Upper lobe of right lung (tissue), 1 donor: ENCODE results near the gene MYLK. TPM values are rescaled to one million over a fixed set of nuclear protein-coding genes. Genes with fewer than 3 reads are reported as not detected.

Experiments
- ATAC-seq: fragments of 200-7000 bp; cut with Tn5 transposase; one replicate; pipeline ENCODE4 v1.9.1; 2020; ENCODE audit warnings: mild to moderate bottlenecking, moderate library complexity
- DNase-seq: peaks from one replicate; pipeline ENCODE4 v3.0.0-alpha.2; 2020
- H3K27ac ChIP-seq: fragments of 200-600 bp; one replicate; pipeline ENCODE4 v1.8.0; 2022
- H3K27me3 ChIP-seq: fragments of 200-600 bp; one replicate; pipeline ENCODE4 v1.8.0; 2022; ENCODE audit warnings: mild to moderate bottlenecking
- H3K36me3 ChIP-seq: fragments of 200-600 bp; one replicate; pipeline ENCODE4 v1.8.0; 2022
- H3K4me1 ChIP-seq: fragments of 200-600 bp; one replicate; pipeline ENCODE4 v1.8.0; 2022
- H3K4me3 ChIP-seq: fragments of 200-600 bp; one replicate; pipeline ENCODE4 v1.8.0; 2022; ENCODE audit warnings: mild to moderate bottlenecking
- H3K9me3 ChIP-seq: fragments of 200-600 bp; one replicate; pipeline ENCODE4 v1.8.0; 2022
- CTCF ChIP-seq: fragments of 200-600 bp; IDR thresholded peaks from one replicate; pipeline ENCODE4 v1.8.0; 2022; ENCODE audit warnings: antibody characterized with exemption
- intact Hi-C: fragments of 100-400 bp; cut with DNase I; formaldehyde crosslinking; loops from one replicate; pipeline ENCODE4 v1.11.0; 2022
- total RNA-seq: library from RNA; stranded (reverse); fragmentation: NEBNext Ultra II Directional; extraction: Animal tissue kit (Norgen Biotek cat#: 25700); gene quantifications from one replicate; pipeline ENCODE4 v1.2.1, GENCODE V29; 2021
- donor health status: DM: no; HTN: yes; CAD: no; lungs with severe emphysema.

MYLK gene
- total RNA-seq, 1 donor from 2014 or later: 248 TPM

- no peaks in the 10 kb centered on the region for H3K9me3 ChIP-seq
- peaks cover 9% of the 10 kb centered on the region for H3K4me1 ChIP-seq
- no peak for TF ChIP-seq CTCF
- no peaks in the 10 kb centered on the region for H3K36me3 ChIP-seq
- H3K27ac ChIP-seq: no peak overlapping the region
- H3K4me3 ChIP-seq: no peak overlapping the region
- DNase-seq (no peak), ATAC-seq (no peak)
- H3K27me3 ChIP-seq: no peaks in the 10 kb centered on the region
- intact Hi-C loops: no loop called here
Observed at GRCh38 chr3:123813876-123814275, 70.3 kb downstream of the MYLK start.

DNA sequence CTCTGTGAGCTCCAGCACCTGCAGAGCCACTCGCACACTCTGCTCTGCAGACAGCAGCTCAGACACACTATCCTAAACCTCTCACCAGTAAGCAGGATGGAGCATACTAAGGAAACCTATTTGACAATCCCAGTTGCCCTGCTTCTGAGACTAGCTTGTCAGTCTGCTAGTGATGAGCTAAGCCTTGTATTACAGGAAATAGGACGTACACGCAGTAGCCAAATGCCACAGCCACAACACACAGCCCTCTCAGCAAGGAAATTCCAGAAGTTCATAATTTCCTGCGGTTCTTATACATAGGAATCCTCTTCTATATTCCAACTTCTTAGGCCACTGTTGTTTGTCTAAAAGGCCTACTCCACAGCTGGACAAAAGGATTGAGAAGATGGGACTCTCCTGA, 74.5 kb downstream of the MYLK start:
- intact Hi-C loops: no loop called here
- no peak for TF ChIP-seq CTCF
- DNase-seq (no peak), ATAC-seq (no peak)
- no peaks in the 10 kb centered on the region for H3K27me3 ChIP-seq
- H3K27ac ChIP-seq: no peak overlapping the region
- H3K9me3 ChIP-seq: no peaks in the 10 kb centered on the region
- H3K36me3 ChIP-seq: no peaks in the 10 kb centered on the region
- no peak overlapping the region for H3K4me3 ChIP-seq
- H3K4me1 ChIP-seq: peaks cover 4% of the 10 kb centered on the region

DNA sequence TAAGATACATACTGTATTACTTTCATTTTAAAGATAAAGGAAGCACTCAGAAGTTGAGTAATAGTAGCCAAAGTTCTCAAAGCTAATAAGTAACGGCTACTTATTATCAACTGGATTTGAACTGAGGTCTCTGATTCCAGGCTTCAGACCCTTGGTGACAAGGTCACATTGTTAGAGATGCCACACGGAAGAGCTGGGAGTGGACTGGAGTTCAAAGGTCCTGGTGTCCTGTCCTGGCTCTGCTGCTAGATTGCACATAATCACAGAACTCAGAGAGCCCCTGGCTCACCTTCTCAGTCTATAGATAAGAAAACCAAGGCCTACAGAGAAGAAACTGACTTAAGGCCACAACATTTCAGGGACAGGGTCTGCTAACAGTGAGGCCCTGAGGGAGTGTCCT, 75.3 kb downstream of the MYLK start:
- intact Hi-C loops: no loop called here
- Histone ChIP-seq H3K36me3 (no peaks in the 10 kb centered on the region), H3K9me3 (no peaks in the 10 kb centered on the region), H3K4me1 (peaks cover 4% of the 10 kb centered on the region), H3K4me3 (no peak overlapping the region), H3K27me3 (no peaks in the 10 kb centered on the region), H3K27ac (no peak overlapping the region)
- TF ChIP-seq CTCF: no peak
- DNase-seq (no peak), ATAC-seq (no peak)

- Histone ChIP-seq H3K27me3 (no peaks in the 10 kb centered on the region), H3K9me3 (no peaks in the 10 kb centered on the region), H3K4me1 (peaks cover 4% of the 10 kb centered on the region), H3K4me3 (no peak overlapping the region), H3K27ac (no peak overlapping the region), H3K36me3 (no peaks in the 10 kb centered on the region)
- no peak for TF ChIP-seq CTCF
- DNase-seq: no peak
- intact Hi-C loops: no loop called here
- no peak for ATAC-seq
Observed at GRCh38 chr3:123807820-123808219, 76.3 kb downstream of the MYLK start.

DNA sequence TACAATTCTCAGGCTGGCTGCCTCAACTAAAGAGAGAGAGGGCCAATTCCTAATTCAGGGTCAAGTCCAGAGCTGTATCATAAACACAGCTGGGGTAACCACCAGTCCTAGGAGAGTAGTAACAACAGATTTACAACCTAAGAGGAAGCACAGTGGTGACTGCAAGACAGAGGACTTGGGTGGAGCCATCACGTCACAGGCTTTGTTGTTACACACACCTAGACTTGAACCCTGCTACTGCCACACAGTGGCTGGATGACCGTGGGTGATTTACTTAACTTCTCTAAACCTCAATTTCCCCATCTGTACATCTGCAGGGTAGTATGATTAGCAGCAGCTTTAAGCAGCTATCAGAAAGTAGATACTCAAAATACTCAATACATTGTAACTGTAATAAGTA, 78.6 kb downstream of the MYLK start:
- Histone ChIP-seq H3K27me3 (no peaks in the 10 kb centered on the region), H3K9me3 (no peaks in the 10 kb centered on the region), H3K4me1 (peaks cover 8% of the 10 kb centered on the region), H3K27ac (no peak overlapping the region), H3K4me3 (no peak overlapping the region), H3K36me3 (no peaks in the 10 kb centered on the region)
- no peak for ATAC-seq
- DNase-seq: no peak
- TF ChIP-seq CTCF: no peak
- intact Hi-C loops: no loop called here

GRCh38 chr3:123805101-123805500, 79.0 kb downstream of the MYLK start:
- no peaks in the 10 kb centered on the region for H3K9me3 ChIP-seq
- no peak overlapping the region for H3K4me3 ChIP-seq
- no peak for DNase-seq
- no peak for TF ChIP-seq CTCF
- intact Hi-C loops: no loop called here
- no peak overlapping the region for H3K27ac ChIP-seq
- H3K27me3 ChIP-seq: no peaks in the 10 kb centered on the region
- peaks cover 8% of the 10 kb centered on the region for H3K4me1 ChIP-seq
- no peaks in the 10 kb centered on the region for H3K36me3 ChIP-seq
- no peak for ATAC-seq
